GM23248 (cell line): ENCODE data around the gene MSMP.

ENCODE experiments used
- EZH2 ChIP-seq: fragments of 200-600 bp; sonication (generic); IDR thresholded peaks from 2 replicates; pipeline ENCODE4 v1.6.1; 2018; ENCODE audit warnings: antibody characterized with exemption, mild to moderate bottlenecking; ENCODE audit not compliant: insufficient read depth, poor library complexity, severe bottlenecking
- EZH2phosphoT487 ChIP-seq: fragments of 200-600 bp; sonication (generic); IDR thresholded peaks from 2 replicates; pipeline ENCODE4 v1.6.1; 2018; ENCODE audit warnings: antibody characterized with exemption, moderate library complexity, mild to moderate bottlenecking, low read depth; ENCODE audit not compliant: insufficient read depth

DNA sequence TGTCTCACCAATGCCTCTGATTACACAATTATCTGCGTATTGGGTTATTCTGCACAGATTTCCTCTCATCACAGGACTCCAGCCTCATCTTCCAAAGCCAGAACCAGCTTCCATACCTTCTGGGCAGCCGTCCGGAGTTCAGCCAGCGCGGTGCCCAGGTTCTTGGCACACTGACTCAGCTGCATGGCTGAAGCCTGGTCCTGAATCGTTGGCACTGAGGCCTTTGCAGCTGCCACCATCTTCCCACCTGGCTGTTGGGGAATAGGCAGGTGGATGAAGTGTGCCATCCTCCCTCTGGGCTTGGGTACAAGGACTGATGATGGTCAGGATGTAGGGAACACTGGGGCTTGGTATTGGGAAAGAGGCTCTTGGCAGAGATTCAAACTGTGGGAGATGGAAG, 40.0 kb downstream of the MSMP start:
- TF ChIP-seq EZH2phosphoT487 (no peak), EZH2 (no peak)
